ENCODE data around the gene KIF12. TPM values are rescaled to one million over a fixed set of nuclear protein-coding genes. Genes with fewer than 3 reads are reported as not detected.

KIF12 gene
- total and polyA plus RNA-seq, 2 experiments from 2014 or later = 4.2 to 4.3 TPM

DNA sequence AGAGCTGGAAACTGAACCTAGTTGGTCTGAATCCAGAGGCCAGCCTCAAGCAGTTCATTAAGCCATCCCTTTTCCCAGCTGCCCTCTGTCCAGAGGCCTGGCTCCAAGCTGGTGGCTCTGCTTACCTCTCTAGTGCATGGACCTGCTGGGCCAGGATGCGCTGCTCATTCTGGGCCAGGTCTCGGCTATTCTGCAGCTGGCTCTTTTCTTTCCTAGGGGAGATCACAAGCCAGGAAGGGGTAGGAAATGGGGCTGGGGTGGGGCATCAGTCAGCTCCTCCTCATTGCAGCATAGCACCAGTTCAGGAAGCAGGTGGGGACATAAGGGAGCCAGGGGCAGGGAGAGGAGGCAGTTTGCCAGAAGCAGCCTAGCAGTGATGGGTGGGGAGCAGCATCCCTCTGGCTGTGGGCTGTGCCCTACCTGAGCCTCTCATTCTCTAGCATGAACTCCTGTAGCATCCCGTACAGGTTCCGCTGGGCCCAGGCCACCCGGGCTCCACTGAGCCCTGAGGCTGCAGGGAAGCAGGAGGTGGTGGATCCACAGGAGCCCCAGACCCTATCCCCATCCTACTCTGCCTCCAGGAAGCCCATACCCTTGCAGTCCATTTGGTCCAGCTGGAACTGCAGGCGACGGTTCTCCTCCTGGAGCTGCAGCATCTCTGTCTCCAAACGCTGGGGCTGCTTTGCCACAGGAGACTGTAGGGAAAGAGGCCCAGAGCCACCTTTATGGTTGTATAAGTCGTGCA is 5.2 kb downstream of the KIF12 start (continued):
- TF ChIP-seq, protein P1, sequence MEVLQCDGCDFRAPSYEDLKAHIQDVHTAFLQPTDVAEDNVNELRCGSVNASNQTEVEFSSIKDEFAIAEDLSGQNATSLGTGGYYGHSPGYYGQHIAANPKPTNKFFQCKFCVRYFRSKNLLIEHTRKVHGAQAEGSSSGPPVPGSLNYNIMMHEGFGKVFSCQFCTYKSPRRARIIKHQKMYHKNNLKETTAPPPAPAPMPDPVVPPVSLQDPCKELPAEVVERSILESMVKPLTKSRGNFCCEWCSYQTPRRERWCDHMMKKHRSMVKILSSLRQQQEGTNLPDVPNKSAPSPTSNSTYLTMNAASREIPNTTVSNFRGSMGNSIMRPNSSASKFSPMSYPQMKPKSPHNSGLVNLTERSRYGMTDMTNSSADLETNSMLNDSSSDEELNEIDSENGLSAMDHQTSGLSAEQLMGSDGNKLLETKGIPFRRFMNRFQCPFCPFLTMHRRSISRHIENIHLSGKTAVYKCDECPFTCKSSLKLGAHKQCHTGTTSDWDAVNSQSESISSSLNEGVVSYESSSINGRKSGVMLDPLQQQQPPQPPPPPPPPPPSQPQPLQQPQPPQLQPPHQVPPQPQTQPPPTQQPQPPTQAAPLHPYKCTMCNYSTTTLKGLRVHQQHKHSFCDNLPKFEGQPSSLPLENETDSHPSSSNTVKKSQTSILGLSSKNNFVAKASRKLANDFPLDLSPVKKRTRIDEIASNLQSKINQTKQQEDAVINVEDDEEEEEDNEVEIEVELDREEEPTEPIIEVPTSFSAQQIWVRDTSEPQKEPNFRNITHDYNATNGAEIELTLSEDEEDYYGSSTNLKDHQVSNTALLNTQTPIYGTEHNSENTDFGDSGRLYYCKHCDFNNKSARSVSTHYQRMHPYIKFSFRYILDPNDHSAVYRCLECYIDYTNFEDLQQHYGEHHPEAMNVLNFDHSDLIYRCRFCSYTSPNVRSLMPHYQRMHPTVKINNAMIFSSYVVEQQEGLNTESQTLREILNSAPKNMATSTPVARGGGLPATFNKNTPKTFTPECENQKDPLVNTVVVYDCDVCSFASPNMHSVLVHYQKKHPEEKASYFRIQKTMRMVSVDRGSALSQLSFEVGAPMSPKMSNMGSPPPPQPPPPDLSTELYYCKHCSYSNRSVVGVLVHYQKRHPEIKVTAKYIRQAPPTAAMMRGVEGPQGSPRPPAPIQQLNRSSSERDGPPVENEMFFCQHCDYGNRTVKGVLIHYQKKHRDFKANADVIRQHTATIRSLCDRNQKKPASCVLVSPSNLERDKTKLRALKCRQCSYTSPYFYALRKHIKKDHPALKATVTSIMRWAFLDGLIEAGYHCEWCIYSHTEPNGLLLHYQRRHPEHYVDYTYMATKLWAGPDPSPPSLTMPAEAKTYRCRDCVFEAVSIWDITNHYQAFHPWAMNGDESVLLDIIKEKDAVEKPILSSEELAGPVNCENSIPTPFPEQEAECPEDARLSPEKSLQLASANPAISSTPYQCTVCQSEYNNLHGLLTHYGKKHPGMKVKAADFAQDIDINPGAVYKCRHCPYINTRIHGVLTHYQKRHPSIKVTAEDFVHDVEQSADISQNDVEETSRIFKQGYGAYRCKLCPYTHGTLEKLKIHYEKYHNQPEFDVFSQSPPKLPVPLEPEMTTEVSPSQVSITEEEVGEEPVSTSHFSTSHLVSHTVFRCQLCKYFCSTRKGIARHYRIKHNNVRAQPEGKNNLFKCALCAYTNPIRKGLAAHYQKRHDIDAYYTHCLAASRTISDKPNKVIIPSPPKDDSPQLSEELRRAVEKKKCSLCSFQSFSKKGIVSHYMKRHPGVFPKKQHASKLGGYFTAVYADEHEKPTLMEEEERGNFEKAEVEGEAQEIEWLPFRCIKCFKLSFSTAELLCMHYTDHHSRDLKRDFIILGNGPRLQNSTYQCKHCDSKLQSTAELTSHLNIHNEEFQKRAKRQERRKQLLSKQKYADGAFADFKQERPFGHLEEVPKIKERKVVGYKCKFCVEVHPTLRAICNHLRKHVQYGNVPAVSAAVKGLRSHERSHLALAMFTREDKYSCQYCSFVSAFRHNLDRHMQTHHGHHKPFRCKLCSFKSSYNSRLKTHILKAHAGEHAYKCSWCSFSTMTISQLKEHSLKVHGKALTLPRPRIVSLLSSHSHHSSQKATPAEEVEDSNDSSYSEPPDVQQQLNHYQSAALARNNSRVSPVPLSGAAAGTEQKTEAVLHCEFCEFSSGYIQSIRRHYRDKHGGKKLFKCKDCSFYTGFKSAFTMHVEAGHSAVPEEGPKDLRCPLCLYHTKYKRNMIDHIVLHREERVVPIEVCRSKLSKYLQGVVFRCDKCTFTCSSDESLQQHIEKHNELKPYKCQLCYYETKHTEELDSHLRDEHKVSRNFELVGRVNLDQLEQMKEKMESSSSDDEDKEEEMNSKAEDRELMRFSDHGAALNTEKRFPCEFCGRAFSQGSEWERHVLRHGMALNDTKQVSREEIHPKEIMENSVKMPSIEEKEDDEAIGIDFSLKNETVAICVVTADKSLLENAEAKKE (CRISPR knock-in tag; IDR thresholded peaks at IDR 0.05) = no peak
- TF ChIP-seq, protein P2, sequence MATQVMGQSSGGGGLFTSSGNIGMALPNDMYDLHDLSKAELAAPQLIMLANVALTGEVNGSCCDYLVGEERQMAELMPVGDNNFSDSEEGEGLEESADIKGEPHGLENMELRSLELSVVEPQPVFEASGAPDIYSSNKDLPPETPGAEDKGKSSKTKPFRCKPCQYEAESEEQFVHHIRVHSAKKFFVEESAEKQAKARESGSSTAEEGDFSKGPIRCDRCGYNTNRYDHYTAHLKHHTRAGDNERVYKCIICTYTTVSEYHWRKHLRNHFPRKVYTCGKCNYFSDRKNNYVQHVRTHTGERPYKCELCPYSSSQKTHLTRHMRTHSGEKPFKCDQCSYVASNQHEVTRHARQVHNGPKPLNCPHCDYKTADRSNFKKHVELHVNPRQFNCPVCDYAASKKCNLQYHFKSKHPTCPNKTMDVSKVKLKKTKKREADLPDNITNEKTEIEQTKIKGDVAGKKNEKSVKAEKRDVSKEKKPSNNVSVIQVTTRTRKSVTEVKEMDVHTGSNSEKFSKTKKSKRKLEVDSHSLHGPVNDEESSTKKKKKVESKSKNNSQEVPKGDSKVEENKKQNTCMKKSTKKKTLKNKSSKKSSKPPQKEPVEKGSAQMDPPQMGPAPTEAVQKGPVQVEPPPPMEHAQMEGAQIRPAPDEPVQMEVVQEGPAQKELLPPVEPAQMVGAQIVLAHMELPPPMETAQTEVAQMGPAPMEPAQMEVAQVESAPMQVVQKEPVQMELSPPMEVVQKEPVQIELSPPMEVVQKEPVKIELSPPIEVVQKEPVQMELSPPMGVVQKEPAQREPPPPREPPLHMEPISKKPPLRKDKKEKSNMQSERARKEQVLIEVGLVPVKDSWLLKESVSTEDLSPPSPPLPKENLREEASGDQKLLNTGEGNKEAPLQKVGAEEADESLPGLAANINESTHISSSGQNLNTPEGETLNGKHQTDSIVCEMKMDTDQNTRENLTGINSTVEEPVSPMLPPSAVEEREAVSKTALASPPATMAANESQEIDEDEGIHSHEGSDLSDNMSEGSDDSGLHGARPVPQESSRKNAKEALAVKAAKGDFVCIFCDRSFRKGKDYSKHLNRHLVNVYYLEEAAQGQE (IDR thresholded peaks at IDR 0.05; ENCODE audit: unreplicated experiment) = no peak

DNA sequence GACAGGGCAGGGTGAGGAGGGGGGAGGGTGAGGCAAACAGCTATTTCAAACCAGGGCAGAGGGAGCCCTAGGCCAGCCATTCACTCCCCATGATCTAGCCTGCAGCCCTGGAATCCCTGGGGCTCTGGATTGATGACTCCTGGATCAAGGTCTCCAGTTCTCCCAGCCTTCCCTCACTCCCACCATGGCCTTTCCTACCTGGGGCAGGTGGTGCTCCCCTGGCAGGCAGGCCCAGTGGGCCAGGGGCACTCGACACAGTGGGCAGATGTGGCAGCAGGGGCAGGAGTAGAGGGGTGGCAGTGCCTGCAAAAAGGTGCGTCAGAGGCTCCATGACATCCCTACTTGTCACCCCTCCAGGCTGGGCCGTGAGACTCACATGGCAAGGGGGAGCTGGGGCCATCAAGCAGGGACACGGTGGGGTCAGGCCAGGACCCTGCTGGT is 6.0 kb downstream of the KIF12 start:
- no peak overlapping the region for H3K27ac ChIP-seq (ENCODE audit: low read depth)
- DNase-seq (ENCODE audit: low spot score) (no peak), ATAC-seq (no peak)
- no peaks in the 10 kb centered on the region for H3K79me2 ChIP-seq (replicated peaks; ENCODE audit: insufficient read depth)
- peaks cover 26% of the 10 kb centered on the region for H3K27me3 Mint-ChIP-seq (ENCODE audit: insufficient read depth, low read depth, poor library complexity)
- no peaks in the 10 kb centered on the region for H3F3A ChIP-seq (replicated peaks; ENCODE audit: low read depth)
- H3K4me3 Mint-ChIP-seq = no peak overlapping the region
- H3K36me3 Mint-ChIP-seq (ENCODE audit: low read depth) = no peaks in the 10 kb centered on the region; the same call in 2 of the 3 replicates
- no peak overlapping the region for H2AFZ ChIP-seq
- no peaks in the 10 kb centered on the region for H3K9me3 Mint-ChIP-seq
- H3K27ac Mint-ChIP-seq = no peak overlapping the region
- H3K4me2 ChIP-seq = no peak overlapping the region
- H3K4me3 ChIP-seq = no peak overlapping the region
- no peaks in the 10 kb centered on the region for H3K9me2 ChIP-seq (ENCODE audit: insufficient read depth)
- peaks cover 4% of the 10 kb centered on the region; the same call in 1 of the 3 replicates for H3K4me1 Mint-ChIP-seq
- H3K27me3 ChIP-seq (ENCODE audit: insufficient read depth) = peaks cover 15% of the 10 kb centered on the region
- H3K4me1 ChIP-seq (ENCODE audit: insufficient read depth) = 0 out of 2 replicates have a peak, but pooled peaks cover 4% of the 10 kb centered on the region
- H3K36me3 ChIP-seq (ENCODE audit: insufficient read depth) = no peaks in the 10 kb centered on the region
- H4K20me1 ChIP-seq (replicated peaks; ENCODE audit: insufficient read depth) = no peaks in the 10 kb centered on the region
- TF ChIP-seq EZH2 (IDR thresholded peaks at IDR 0.05; ENCODE audit: low read depth, unreplicated experiment) (no peak), EZH2phosphoT487 (IDR thresholded peaks at IDR 0.05; ENCODE audit: unreplicated experiment) (no peak), JUNB (IDR thresholded peaks at IDR 0.05; ENCODE audit: unreplicated experiment) (no peak)
- TF ChIP-seq, protein P2 (IDR thresholded peaks at IDR 0.05; ENCODE audit: unreplicated experiment) = no peak
